ENCODE data around the gene PYGM.

GRCh38 chr11:64703048-64703447, 56.7 kb downstream of the PYGM start:
- TF ChIP-seq CTCF (IDR thresholded peaks at IDR 0.05) (no peak), POLR2AphosphoS5 (IDR thresholded peaks at IDR 0.05) (no peak)
